B cell (primary cell): Measurements from ENCODE around the gene ARHGAP18. TPM values are rescaled to one million over a fixed set of nuclear protein-coding genes. Genes with fewer than 3 reads are reported as not detected.

Experiments used
- ATAC-seq: fragments of 200-7000 bp; cut with Tn5 transposase; one replicate; pipeline ENCODE4 v1.10.0; 2021; ENCODE audit warnings: low read depth, mild to moderate bottlenecking, moderate number of reproducible peaks, moderate library complexity
- CTCF ChIA-PET: fragments of 350-600 bp; sonication (Branson Sonifier 250); formaldehyde crosslinking; loops from one replicate; lab custom pipeline; 2021; ENCODE audit warnings: antibody characterized with exemption, inconsistent platforms; lab: Charles Lee
- POLR2A ChIA-PET: fragments of 350-600 bp; sonication (Branson Sonifier 250); formaldehyde crosslinking; loops from one replicate; lab custom pipeline; 2021; ENCODE audit warnings: antibody characterized with exemption; lab: Charles Lee
- DNase-seq: peaks from one replicate; pipeline ENCODE4 v3.0.0; 2013
- H2AFZ ChIP-seq: 2 replicates; pipeline ENCODE4 v1.6.1; 2012; ENCODE audit warnings: mild to moderate bottlenecking, low read depth, low read length; ENCODE audit not compliant: insufficient read depth, poor library complexity, severe bottlenecking
- H3K27ac ChIP-seq, 2 donors: 1 replicate in 1 of 2; 2 replicates in 1 of 2; pipeline ENCODE4 v1.5.1; 2012 to 2013; ENCODE audit warnings: low read length in 2 of 2, mild to moderate bottlenecking in 2 of 2, moderate library complexity in 1 of 2
- H3K27me3 ChIP-seq, 4 experiments: fragments of 200-600 bp in 1 of 4; sonication (generic) in 1 of 4; replicated peaks in 1 of 4; 1 replicate in 2 of 4; 2 replicates in 2 of 4; pipeline versions ENCODE4 v1.6.1 to v1.7.0; 2013 to 2016; ENCODE audit warnings: low read length in 3 of 4, mild to moderate bottlenecking in 2 of 4, mixed read lengths in 1 of 4, moderate library complexity in 1 of 4; ENCODE audit not compliant: insufficient read depth in 4 of 4, control insufficient read depth in 3 of 4; ENCODE audit errors: control extremely low read depth in 1 of 4
- H3K36me3 ChIP-seq, 2 experiments: replicated peaks in 1 of 2; 1 replicate in 1 of 2; 2 replicates in 1 of 2; pipeline versions ENCODE4 v1.6.1 to v1.7.1; 2013; ENCODE audit warnings: low read length in 1 of 2; ENCODE audit not compliant: insufficient read depth in 2 of 2, control insufficient read depth in 1 of 2; ENCODE audit errors: control extremely low read depth in 1 of 2, extremely low read depth in 1 of 2
- H3K4me1 ChIP-seq, 2 donors: fragments of 200-600 bp in 1 of 2; sonication (generic) in 1 of 2; 1 replicate in 1 of 2; 2 replicates in 1 of 2; pipeline versions ENCODE4 v1.5.1 to v1.6.1; 2013 to 2017; ENCODE audit warnings: low read length in 2 of 2; ENCODE audit not compliant: control insufficient read depth in 2 of 2, insufficient read depth in 2 of 2
- H3K4me2 ChIP-seq: replicated peaks from 2 replicates; pipeline ENCODE3; 2012; ENCODE audit warnings: mild to moderate bottlenecking, low read depth, low read length; ENCODE audit not compliant: poor library complexity, severe bottlenecking
- H3K4me3 ChIP-seq, 5 experiments: fragments of 200-600 bp in 1 of 5; sonication (generic) in 1 of 5; 1 replicate in 3 of 5; 2 replicates in 2 of 5; pipeline versions ENCODE4 v1.5.1 to v1.7.0; 2011 to 2016; ENCODE audit warnings: low read length in 4 of 5, mild to moderate bottlenecking in 4 of 5, low read depth in 2 of 5, control low read depth in 1 of 5, moderate library complexity in 1 of 5; ENCODE audit not compliant: insufficient read depth in 1 of 5; ENCODE audit errors: control extremely low read depth in 1 of 5, extremely low read depth in 1 of 5
- H3K79me2 ChIP-seq: fragments of 200-600 bp; sonication (generic); one replicate; pipeline ENCODE4 v1.6.0; 2016; ENCODE audit warnings: low read length; ENCODE audit not compliant: control insufficient read depth, insufficient read depth
- H3K9ac ChIP-seq: fragments of 200-600 bp; sonication (generic); 2 replicates; pipeline ENCODE4 v1.6.1; 2017; ENCODE audit warnings: mild to moderate bottlenecking, low read length, moderate library complexity
- H3K9me3 ChIP-seq, 3 donors: one replicate each; pipeline versions ENCODE4 v1.6.1 to v1.7.1; 2013; ENCODE audit warnings: low read length in 2 of 3; ENCODE audit not compliant: control insufficient read depth in 2 of 3, insufficient read depth in 1 of 3; ENCODE audit errors: control extremely low read depth in 1 of 3
- H4K20me1 ChIP-seq: 2 replicates; pipeline ENCODE4 v1.6.0; 2012; ENCODE audit warnings: mild to moderate bottlenecking, low read length; ENCODE audit not compliant: insufficient read depth, control insufficient read depth, poor library complexity, severe bottlenecking
- H3K27ac Mint-ChIP-seq: one replicate; pipeline ENCODE4 v1.8.0; 2021; ENCODE audit warnings: mixed read lengths
- H3K27me3 Mint-ChIP-seq: one replicate; pipeline ENCODE4 v1.8.0; 2021; ENCODE audit warnings: mixed read lengths
- H3K4me1 Mint-ChIP-seq: one replicate; pipeline ENCODE4 v1.8.0; 2021; ENCODE audit warnings: mixed read lengths
- H3K4me3 Mint-ChIP-seq: one replicate; pipeline ENCODE4 v1.8.0; 2021; ENCODE audit warnings: mixed read lengths
- H3K9me3 Mint-ChIP-seq: one replicate; pipeline ENCODE4 v1.8.0; 2022; ENCODE audit warnings: mixed read lengths; ENCODE audit not compliant: insufficient read depth
- CTCF ChIP-seq: fragments of 200-600 bp; IDR thresholded peaks from one replicate; pipeline ENCODE4 v1.8.0; 2022; ENCODE audit warnings: antibody characterized with exemption, mild to moderate bottlenecking
- EZH2 ChIP-seq: IDR thresholded peaks from 2 replicates; pipeline ENCODE4 v1.6.1; 2012; ENCODE audit warnings: borderline replicate concordance, low read depth, mild to moderate bottlenecking, moderate library complexity, low read length; ENCODE audit not compliant: insufficient read depth, poor library complexity, severe bottlenecking
- WGBS: methylation state at CpG from one replicate; pipeline ENCODE4 v1.1.5; 2013; ENCODE audit warnings: missing lambda C conversion rate; ENCODE audit not compliant: insufficient coverage; 5-methylcytosine and 5-hydroxymethylcytosine counted together
- intact Hi-C: fragments of 100-400 bp; cut with micrococcal nuclease; formaldehyde crosslinking; loops from one replicate; pipeline ENCODE4 v1.10.0; 2022
- polyA plus RNA-seq: library from polyadenylated mRNA; depleted of rRNA; stranded (reverse); fragments of >200 nt; gene quantifications from 2 replicates; pipeline ENCODE4 v1.2.3, GENCODE V29; 2012
- total RNA-seq, 2 donors: library from RNA; stranded (reverse); fragments of 120-200 nt in 1 of 2; gene quantifications; 1 replicate in 1 of 2; 2 replicates in 1 of 2; pipeline versions ENCODE4 v1.2.3 to v1.2.4, GENCODE V29; 2013 to 2022

ARHGAP18 gene
- total and polyA plus RNA-seq, 2 donors (not counting 1 experiment from before 2014, with no cell fraction given): 0.95 to 3.9 TPM

GRCh38 chr6:129662406-129662766 lies 47.6 kb downstream of the ARHGAP18 start:
- ChIA-PET CTCF (no interaction called here), POLR2A (no interaction called here)
- H3K79me2 ChIP-seq: peaks cover 8% of the 10 kb centered on the region
- Mint-ChIP-seq H3K27me3 (no peaks in the 10 kb centered on the region), H3K4me1 (peaks cover 9% of the 10 kb centered on the region), H3K9me3 (no peaks in the 10 kb centered on the region), H3K4me3 (no peak overlapping the region), H3K27ac (no peak overlapping the region)
- H3K4me3 ChIP-seq: no peak overlapping the region
- H3K36me3 ChIP-seq: no peaks in the 10 kb centered on the region
- no peak for TF ChIP-seq CTCF
- TF ChIP-seq EZH2: no peak
- no peak for ATAC-seq
- no peak for DNase-seq
- no peak overlapping the region for H3K9ac ChIP-seq
- no peak overlapping the region for H3K27ac ChIP-seq
- no peaks in the 10 kb centered on the region for H4K20me1 ChIP-seq
- no peaks in the 10 kb centered on the region for H3K9me3 ChIP-seq
- WGBS: no CpG with 5 or more reads among the region's 2 CpGs
- intact Hi-C loops: no loop called here
- no peak overlapping the region for H3K4me2 ChIP-seq
- H3K4me1 ChIP-seq: no peaks in the 10 kb centered on the region
- H3K27me3 ChIP-seq: no peaks in the 10 kb centered on the region
- no peak overlapping the region for H2AFZ ChIP-seq

- H3K4me3 Mint-ChIP-seq: no peak overlapping the region
- no peak for TF ChIP-seq EZH2
- TF ChIP-seq CTCF: no peak
- H3K27me3 ChIP-seq: no peaks in the 10 kb centered on the region
- H3K4me3 ChIP-seq: no peak overlapping the region
- no peak overlapping the region for H3K9ac ChIP-seq
- no peak for ATAC-seq
- no peaks in the 10 kb centered on the region for H4K20me1 ChIP-seq
- H3K27ac ChIP-seq: no peak overlapping the region
- H3K4me1 ChIP-seq: no peaks in the 10 kb centered on the region
- H3K27me3 Mint-ChIP-seq: no peaks in the 10 kb centered on the region
- CTCF ChIA-PET: interaction anchor here (0.7 kb wide), 1 partner anchor 38 kb away, joined by 6 read pairs; no protein-coding TSS in a partner anchor
- POLR2A ChIA-PET: no interaction called here
- no peak overlapping the region for H3K27ac Mint-ChIP-seq
- no peaks in the 10 kb centered on the region for H3K9me3 ChIP-seq
- H2AFZ ChIP-seq: no peak overlapping the region
- H3K4me1 Mint-ChIP-seq: peaks cover 12% of the 10 kb centered on the region
- peaks cover 8% of the 10 kb centered on the region for H3K79me2 ChIP-seq
- H3K36me3 ChIP-seq: no peaks in the 10 kb centered on the region
- intact Hi-C loops: no loop called here
- H3K4me2 ChIP-seq: no peak overlapping the region
- 99% methylated on average over 5 of the region's 7 CpGs for WGBS
- no peaks in the 10 kb centered on the region for H3K9me3 Mint-ChIP-seq
- no peak for DNase-seq
These were observed 48.2 kb downstream of the ARHGAP18 start for GRCh38 chr6:129661536-129662405.
